Liver (tissue), 9 donors: ENCODE results near the gene ASMTL. TPM values are rescaled to one million over a fixed set of nuclear protein-coding genes. Genes with fewer than 3 reads are reported as not detected.

Experiments used
- DNase-seq: peaks from one replicate; pipeline ENCODE4 v3.0.0-alpha.2; 2017; ENCODE audit warnings: low spot score
- H3K27ac ChIP-seq, 2 donors: one replicate each; pipeline ENCODE4 v1.7.0; 2013; ENCODE audit warnings: inconsistent platforms in 2 of 2, low read length in 2 of 2, control low read depth in 1 of 2, low read depth in 1 of 2, mild to moderate bottlenecking in 1 of 2
- H3K27me3 ChIP-seq, 4 donors: one replicate each; pipeline versions ENCODE4 v1.6.1 to v1.7.0; 2013; ENCODE audit warnings: low read length in 3 of 4, inconsistent platforms in 1 of 4, mild to moderate bottlenecking in 1 of 4, moderate library complexity in 1 of 4; ENCODE audit not compliant: control insufficient read depth in 4 of 4, insufficient read depth in 4 of 4
- H3K36me3 ChIP-seq, 4 donors: one replicate each; pipeline versions ENCODE4 v1.6.1 to v1.7.0; 2013; ENCODE audit warnings: low read length in 3 of 4, mild to moderate bottlenecking in 3 of 4, low read depth in 1 of 4, moderate library complexity in 1 of 4; ENCODE audit not compliant: control insufficient read depth in 4 of 4, insufficient read depth in 3 of 4
- H3K4me1 ChIP-seq, 4 donors: one replicate each; pipeline versions ENCODE4 v1.6.1 to v1.7.0; 2013; ENCODE audit warnings: low read length in 3 of 4, mild to moderate bottlenecking in 3 of 4, moderate library complexity in 1 of 4; ENCODE audit not compliant: control insufficient read depth in 4 of 4, insufficient read depth in 4 of 4
- H3K4me3 ChIP-seq, 3 donors: one replicate each; pipeline versions ENCODE4 v1.6.1 to v1.7.0; 2013; ENCODE audit warnings: low read length in 3 of 3, control low read depth in 1 of 3, low read depth in 1 of 3, mild to moderate bottlenecking in 1 of 3
- H3K9ac ChIP-seq, 2 donors: one replicate each; pipeline ENCODE4 v1.7.0; 2013; ENCODE audit warnings: low read length in 2 of 2, mild to moderate bottlenecking in 2 of 2, moderate library complexity in 2 of 2, control low read depth in 1 of 2, low read depth in 1 of 2
- H3K9me3 ChIP-seq, 4 donors: one replicate each; pipeline versions ENCODE4 v1.6.1 to v1.7.0; 2013; ENCODE audit warnings: low read length in 3 of 4; ENCODE audit not compliant: control insufficient read depth in 4 of 4
- EGR1 ChIP-seq, 2 donors: IDR thresholded peaks; 2 replicates each; pipeline ENCODE4 v1.6.1; 2016 to 2018; ENCODE audit warnings: antibody characterized with exemption in 2 of 2, low read depth in 2 of 2
- FOXA2 ChIP-seq: IDR thresholded peaks from 2 replicates; pipeline ENCODE4 v1.6.1; 2016; ENCODE audit warnings: antibody characterized with exemption
- GABPA ChIP-seq, 2 donors: IDR thresholded peaks in 1 of 2; conservative IDR thresholded peaks in 1 of 2; 2 replicates each; pipeline ENCODE4 v1.6.1; 2016; ENCODE audit warnings: antibody characterized with exemption in 2 of 2, mild to moderate bottlenecking in 1 of 2, moderate library complexity in 1 of 2
- HNF4G ChIP-seq: IDR thresholded peaks from 2 replicates; pipeline ENCODE4 v1.6.1; 2016; ENCODE audit warnings: antibody characterized with exemption
- NR2F2 ChIP-seq: IDR thresholded peaks from 2 replicates; pipeline ENCODE4 v1.6.1; 2016; ENCODE audit warnings: antibody characterized with exemption
- RAD21 ChIP-seq, 2 donors: IDR thresholded peaks; 2 replicates each; pipeline ENCODE4 v1.6.1; 2016; ENCODE audit warnings: antibody characterized with exemption in 2 of 2, mild to moderate bottlenecking in 2 of 2
- RXRA ChIP-seq, 2 donors: IDR thresholded peaks; 2 replicates each; pipeline ENCODE4 v1.6.1; 2017 to 2018; ENCODE audit warnings: antibody characterized with exemption in 2 of 2, mild to moderate bottlenecking in 1 of 2
- SP1 ChIP-seq: IDR thresholded peaks from 2 replicates; pipeline ENCODE4 v1.6.1; 2018; ENCODE audit warnings: antibody characterized with exemption, mild to moderate bottlenecking
- TAF1 ChIP-seq: conservative IDR thresholded peaks from 2 replicates; pipeline ENCODE4 v1.6.1; 2016; ENCODE audit warnings: antibody characterized with exemption, mild to moderate bottlenecking
- whole genome bisulfite sequencing: extraction: QIAGEN DNeasy Blood & Tissue Kit; methylation state at CpG from one replicate; pipeline ENCODE4 v1.1.7; 2013; 5-methylcytosine and 5-hydroxymethylcytosine counted together
- polyA plus RNA-seq, 2 donors: library from polyadenylated mRNA; stranded (reverse) in 1 of 2; unstranded in 1 of 2; fragments of 200-250 nt in 1 of 2; fragments of >200 nt in 1 of 2; fragmentation: Nextera tagmentation in 1 of 2; extraction: Ambion mirVana in 1 of 2; gene quantifications; one replicate each; pipeline versions ENCODE4 v1.2.1 to v1.2.3, GENCODE V29; 2013 to 2015
- total RNA-seq, 2 donors: library from RNA; depleted of rRNA; stranded (reverse); fragments of >200 nt; gene quantifications; one replicate each; pipeline ENCODE4 v1.2.3, GENCODE V29; 2014
- TF ChIP-seq, protein P1 (sequence below): IDR thresholded peaks from 2 replicates; pipeline ENCODE4 v1.6.1; 2016; ENCODE audit warnings: antibody characterized with exemption
- TF ChIP-seq, protein P2 (sequence below): IDR thresholded peaks from 2 replicates; pipeline ENCODE4 v1.6.1; 2016; ENCODE audit warnings: antibody characterized with exemption, mild to moderate bottlenecking
- TF ChIP-seq, protein P3 (sequence below): fragments of 150-350 bp; IDR thresholded peaks from 2 replicates; pipeline ENCODE4 v1.5.1; 2017; ENCODE audit warnings: improper control_type of control experiment, low read depth, low read length; ENCODE audit not compliant: missing input control
- TF ChIP-seq, protein P4 (sequence below): IDR thresholded peaks from 2 replicates; pipeline ENCODE4 v1.6.1; 2016; ENCODE audit warnings: antibody characterized with exemption
- donor health status: healthy.
- donor health status: healthy.
- donor health status: healthy.
- donor health status: healthy.
- donor health status: healthy.

The ASMTL gene
- total and polyA plus RNA-seq, 4 donors = 10.3 to 18.9 (median 11.6) TPM

DNA sequence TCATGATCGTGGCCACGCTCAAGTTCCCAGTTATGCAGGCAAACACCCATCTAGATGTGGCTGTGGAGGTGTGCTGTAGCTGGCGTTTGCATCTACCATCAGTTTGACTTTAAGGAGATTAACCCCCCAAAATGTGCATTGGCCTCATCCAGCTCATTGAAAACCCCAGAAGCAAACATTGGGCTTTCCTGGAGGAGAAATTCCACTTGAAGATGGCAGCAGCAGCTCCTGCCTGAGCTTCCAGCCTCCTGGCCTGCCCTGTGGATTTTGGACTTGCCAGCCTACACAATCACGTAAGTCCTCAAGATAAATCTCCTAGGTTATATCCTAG lies 30.6 kb downstream of the ASMTL start (continued):
- TF ChIP-seq TAF1 (no peak), EGR1 (IDR thresholded peaks at IDR 0.05; ENCODE audit: low read depth in 2 of 2) (no peak), SP1 (no peak)

DNA sequence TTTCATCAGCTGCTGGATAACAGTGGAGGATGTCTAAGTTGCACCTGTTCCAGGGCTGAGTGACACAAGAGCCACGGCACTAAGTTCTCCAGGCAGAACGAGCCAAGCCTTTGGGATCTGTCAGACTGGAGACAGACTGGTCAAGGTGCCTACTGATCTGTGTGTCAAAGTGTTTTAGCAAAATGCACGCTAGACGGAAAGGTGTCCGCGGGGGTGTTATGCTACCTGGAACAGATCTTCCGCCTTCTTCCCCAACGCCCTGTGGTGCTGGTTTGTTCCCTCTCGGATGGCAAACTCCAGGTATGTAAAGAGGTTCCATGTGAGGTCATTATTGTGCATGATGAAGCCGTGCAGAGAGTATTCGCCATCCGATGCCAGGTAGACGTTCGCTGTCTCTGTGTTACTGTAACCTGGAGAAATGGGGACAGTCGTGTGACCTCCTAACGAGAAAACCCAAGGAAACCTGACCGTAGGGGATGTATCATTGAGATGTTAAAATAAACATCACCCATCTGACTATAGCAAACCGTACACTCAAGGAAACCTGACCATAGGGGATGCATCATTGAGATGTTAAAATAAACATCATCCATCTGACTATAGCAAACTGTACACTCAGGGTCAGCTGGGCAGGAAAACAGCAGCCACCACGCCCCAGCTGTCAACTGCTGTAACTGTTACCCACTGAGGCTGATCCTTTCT lies 31.1 kb downstream of the ASMTL start:
- TF ChIP-seq, protein P1, sequence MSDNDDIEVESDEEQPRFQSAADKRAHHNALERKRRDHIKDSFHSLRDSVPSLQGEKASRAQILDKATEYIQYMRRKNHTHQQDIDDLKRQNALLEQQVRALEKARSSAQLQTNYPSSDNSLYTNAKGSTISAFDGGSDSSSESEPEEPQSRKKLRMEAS = no peak
- TF ChIP-seq, protein P2, sequence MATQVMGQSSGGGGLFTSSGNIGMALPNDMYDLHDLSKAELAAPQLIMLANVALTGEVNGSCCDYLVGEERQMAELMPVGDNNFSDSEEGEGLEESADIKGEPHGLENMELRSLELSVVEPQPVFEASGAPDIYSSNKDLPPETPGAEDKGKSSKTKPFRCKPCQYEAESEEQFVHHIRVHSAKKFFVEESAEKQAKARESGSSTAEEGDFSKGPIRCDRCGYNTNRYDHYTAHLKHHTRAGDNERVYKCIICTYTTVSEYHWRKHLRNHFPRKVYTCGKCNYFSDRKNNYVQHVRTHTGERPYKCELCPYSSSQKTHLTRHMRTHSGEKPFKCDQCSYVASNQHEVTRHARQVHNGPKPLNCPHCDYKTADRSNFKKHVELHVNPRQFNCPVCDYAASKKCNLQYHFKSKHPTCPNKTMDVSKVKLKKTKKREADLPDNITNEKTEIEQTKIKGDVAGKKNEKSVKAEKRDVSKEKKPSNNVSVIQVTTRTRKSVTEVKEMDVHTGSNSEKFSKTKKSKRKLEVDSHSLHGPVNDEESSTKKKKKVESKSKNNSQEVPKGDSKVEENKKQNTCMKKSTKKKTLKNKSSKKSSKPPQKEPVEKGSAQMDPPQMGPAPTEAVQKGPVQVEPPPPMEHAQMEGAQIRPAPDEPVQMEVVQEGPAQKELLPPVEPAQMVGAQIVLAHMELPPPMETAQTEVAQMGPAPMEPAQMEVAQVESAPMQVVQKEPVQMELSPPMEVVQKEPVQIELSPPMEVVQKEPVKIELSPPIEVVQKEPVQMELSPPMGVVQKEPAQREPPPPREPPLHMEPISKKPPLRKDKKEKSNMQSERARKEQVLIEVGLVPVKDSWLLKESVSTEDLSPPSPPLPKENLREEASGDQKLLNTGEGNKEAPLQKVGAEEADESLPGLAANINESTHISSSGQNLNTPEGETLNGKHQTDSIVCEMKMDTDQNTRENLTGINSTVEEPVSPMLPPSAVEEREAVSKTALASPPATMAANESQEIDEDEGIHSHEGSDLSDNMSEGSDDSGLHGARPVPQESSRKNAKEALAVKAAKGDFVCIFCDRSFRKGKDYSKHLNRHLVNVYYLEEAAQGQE = no peak
- TF ChIP-seq NR2F2 (no peak), HNF4G (no peak), RAD21 (IDR thresholded peaks at IDR 0.05) (no peak), SP1 (no peak), GABPA (IDR thresholded peaks at IDR 0.05 in 1 of 2, conservative IDR thresholded peaks at IDR 0.05 in 1 of 2) (no peak), RXRA (IDR thresholded peaks at IDR 0.05) (no peak), TAF1 (no peak), FOXA2 (no peak), EGR1 (IDR thresholded peaks at IDR 0.05; ENCODE audit: low read depth in 2 of 2) (no peak)
- TF ChIP-seq, protein P3, sequence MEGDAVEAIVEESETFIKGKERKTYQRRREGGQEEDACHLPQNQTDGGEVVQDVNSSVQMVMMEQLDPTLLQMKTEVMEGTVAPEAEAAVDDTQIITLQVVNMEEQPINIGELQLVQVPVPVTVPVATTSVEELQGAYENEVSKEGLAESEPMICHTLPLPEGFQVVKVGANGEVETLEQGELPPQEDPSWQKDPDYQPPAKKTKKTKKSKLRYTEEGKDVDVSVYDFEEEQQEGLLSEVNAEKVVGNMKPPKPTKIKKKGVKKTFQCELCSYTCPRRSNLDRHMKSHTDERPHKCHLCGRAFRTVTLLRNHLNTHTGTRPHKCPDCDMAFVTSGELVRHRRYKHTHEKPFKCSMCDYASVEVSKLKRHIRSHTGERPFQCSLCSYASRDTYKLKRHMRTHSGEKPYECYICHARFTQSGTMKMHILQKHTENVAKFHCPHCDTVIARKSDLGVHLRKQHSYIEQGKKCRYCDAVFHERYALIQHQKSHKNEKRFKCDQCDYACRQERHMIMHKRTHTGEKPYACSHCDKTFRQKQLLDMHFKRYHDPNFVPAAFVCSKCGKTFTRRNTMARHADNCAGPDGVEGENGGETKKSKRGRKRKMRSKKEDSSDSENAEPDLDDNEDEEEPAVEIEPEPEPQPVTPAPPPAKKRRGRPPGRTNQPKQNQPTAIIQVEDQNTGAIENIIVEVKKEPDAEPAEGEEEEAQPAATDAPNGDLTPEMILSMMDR = no peak
- TF ChIP-seq, protein P4, sequence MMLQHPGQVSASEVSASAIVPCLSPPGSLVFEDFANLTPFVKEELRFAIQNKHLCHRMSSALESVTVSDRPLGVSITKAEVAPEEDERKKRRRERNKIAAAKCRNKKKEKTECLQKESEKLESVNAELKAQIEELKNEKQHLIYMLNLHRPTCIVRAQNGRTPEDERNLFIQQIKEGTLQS = no peak
- H3K9me3 ChIP-seq = peaks cover 1 to 8% (median 7%) of the 10 kb centered on the region in 4 donors
- H3K4me1 ChIP-seq = no peaks in the 10 kb centered on the region
- H3K4me3 ChIP-seq = no peak overlapping the region
- DNase-seq = no peak
- H3K9ac ChIP-seq = no peak overlapping the region
- no peak overlapping the region for H3K27ac ChIP-seq
- WGBS = 97% methylated on average over 19 of the region's 19 CpGs
- peaks cover 0 to 43% (median 20%) of the 10 kb centered on the region in 4 donors for H3K36me3 ChIP-seq
- H3K27me3 ChIP-seq = no peaks in the 10 kb centered on the region

DNA sequence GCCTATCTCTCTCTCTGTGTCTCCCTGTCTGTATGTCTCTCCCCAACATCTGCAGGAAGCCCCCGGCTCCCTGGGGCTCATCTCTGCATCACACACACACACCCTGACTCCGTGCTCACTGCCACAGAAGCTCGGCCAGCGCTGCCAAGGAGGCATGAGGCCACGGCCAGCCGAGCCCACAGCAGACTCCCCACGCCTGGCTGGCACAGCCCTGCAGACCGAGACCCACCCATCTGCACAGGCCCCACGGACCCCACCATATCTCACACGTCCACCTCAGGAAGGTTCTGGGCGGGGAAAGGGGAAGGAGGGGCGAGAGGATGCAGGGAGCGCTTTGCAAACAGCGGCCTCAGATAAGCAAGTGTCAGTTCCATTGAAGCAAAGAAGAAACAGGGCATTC lies 32.3 kb downstream of the ASMTL start:
- no peak overlapping the region for H3K27ac ChIP-seq
- H3K4me1 ChIP-seq = no peaks in the 10 kb centered on the region
- H3K4me3 ChIP-seq = no peak overlapping the region
- TF ChIP-seq, protein P2 = no peak
- 74% methylated on average over 14 of the region's 14 CpGs for WGBS
- peaks cover 0 to 45% (median 21%) of the 10 kb centered on the region in 4 donors for H3K36me3 ChIP-seq
- DNase-seq = no peak
- no peak overlapping the region for H3K9ac ChIP-seq
- peaks cover 1 to 8% (median 7%) of the 10 kb centered on the region in 4 donors for H3K9me3 ChIP-seq
- no peaks in the 10 kb centered on the region for H3K27me3 ChIP-seq
